Measurements from ENCODE around the gene SYNM. TPM values are rescaled to one million over a fixed set of nuclear protein-coding genes. Genes with fewer than 3 reads are reported as not detected.

Gene SYNM
- total RNA-seq, 1 experiment from 2014 or later = 3.3 TPM

GRCh38 chr15:99145778-99146177 lies 40.9 kb downstream of the SYNM start:
- Histone ChIP-seq H3K9me3 (ENCODE audit: control insufficient read depth in 1 of 2, insufficient read depth in 1 of 2, low read depth in 1 of 2, low read length in 2 of 2) (no peaks in the 10 kb centered on the region), H3K27ac (ENCODE audit: low read depth, low read length) (no peak overlapping the region), H3K4me2 (ENCODE audit: low read length) (no peak overlapping the region), H3K9ac (ENCODE audit: low read length) (no peak overlapping the region), H3K79me2 (ENCODE audit: insufficient read depth, low read length) (no peaks in the 10 kb centered on the region), H3K9me2 (ENCODE audit: insufficient read depth) (no peaks in the 10 kb centered on the region), H3K4me3 (replicated peaks in 1 of 2; ENCODE audit: low read depth in 1 of 2, low read length in 2 of 2) (no peak overlapping the region), H4K20me1 (ENCODE audit: insufficient read depth) (no peaks in the 10 kb centered on the region), H3K4me1 (ENCODE audit: control insufficient read depth in 1 of 2, insufficient read depth in 2 of 2, low read length in 2 of 2) (no peaks in the 10 kb centered on the region), H3K27me3 (ENCODE audit: insufficient read depth, low read length) (no peaks in the 10 kb centered on the region), H3K36me3 (ENCODE audit: control insufficient read depth in 1 of 2, insufficient read depth in 2 of 2, low read length in 2 of 2) (no peaks in the 10 kb centered on the region), H2AFZ (ENCODE audit: low read depth, low read length, poor library complexity, severe bottlenecking) (no peak overlapping the region)
- DNase-seq (ENCODE audit: low read depth, low spot score) (no peak), ATAC-seq (no peak)
- POLR2A ChIA-PET = no interaction called here
- RAD21 ChIA-PET (ENCODE audit: low non-redundant PET in 1 of 2, low total read pairs in 2 of 2, uncharacterized antibody in 2 of 2, unreplicated experiment in 2 of 2) = no interaction called here
- intact Hi-C loops (cut with micrococcal nuclease) = no loop called here
- no TSS peak for BruUV-seq (replicated peaks)
- no peak for TF ChIP-seq EZH2 (IDR thresholded peaks at IDR 0.05)
- TF ChIP-seq ELF1 (IDR thresholded peaks at IDR 0.05; ENCODE audit: borderline replicate concordance, low read depth) = no peak
- no peak for TF ChIP-seq SRF (IDR thresholded peaks at IDR 0.05; ENCODE audit: low read depth)
- no peak for TF ChIP-seq EZH2phosphoT487 (IDR thresholded peaks at IDR 0.05; ENCODE audit: borderline replicate concordance)
- TF ChIP-seq ZBTB33 (IDR thresholded peaks at IDR 0.05; ENCODE audit: extremely low read depth, insufficient replicate concordance, low read length) = no peak
- TF ChIP-seq MAX (IDR thresholded peaks at IDR 0.05) = no peak
- no peak for TF ChIP-seq RAD21 (IDR thresholded peaks at IDR 0.05; ENCODE audit: low read depth)
- no peak for TF ChIP-seq REST (IDR thresholded peaks at IDR 0.05; ENCODE audit: low read depth)
- TF ChIP-seq TCF7L2 (IDR thresholded peaks at IDR 0.05; ENCODE audit: borderline replicate concordance, extremely low read depth, insufficient read depth, insufficient read length) = no peak
- TF ChIP-seq POLR2AphosphoS5 (IDR thresholded peaks at IDR 0.05; ENCODE audit: low read depth, low read length) = no peak
- TF ChIP-seq SIN3A (IDR thresholded peaks at IDR 0.05; ENCODE audit: low read depth) = no peak
- TF ChIP-seq, protein P1, sequence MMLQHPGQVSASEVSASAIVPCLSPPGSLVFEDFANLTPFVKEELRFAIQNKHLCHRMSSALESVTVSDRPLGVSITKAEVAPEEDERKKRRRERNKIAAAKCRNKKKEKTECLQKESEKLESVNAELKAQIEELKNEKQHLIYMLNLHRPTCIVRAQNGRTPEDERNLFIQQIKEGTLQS (IDR thresholded peaks at IDR 0.05) = no peak
- TF ChIP-seq FOSL1 (IDR thresholded peaks at IDR 0.05; ENCODE audit: low read depth) = no peak
- TF ChIP-seq SP1 (IDR thresholded peaks at IDR 0.05; ENCODE audit: low read depth) = no peak
- TF ChIP-seq ZNF274 (IDR thresholded peaks at IDR 0.05; ENCODE audit: low read depth, low read length) = no peak
- TF ChIP-seq CTCF (IDR thresholded peaks at IDR 0.05 in 2 of 3, conservative IDR thresholded peaks at IDR 0.05 in 1 of 3; ENCODE audit: borderline replicate concordance in 1 of 3, insufficient read depth in 1 of 3, low read depth in 2 of 3, low read length in 2 of 3) = no peak
- no peak for TF ChIP-seq YY1 (IDR thresholded peaks at IDR 0.05; ENCODE audit: extremely low read depth, insufficient replicate concordance, low read depth, low read length)
- CTCF ChIA-PET = no interaction called here

Measured in HCT116 (cell line).